GM18951 (cell line): ENCODE results near the gene ARPC1A.
"Not testable (repeated sequence)": the region's sequence is repeated elsewhere in the genome, so short reads cannot be mapped to it uniquely, and the experiment has no call there.

ENCODE experiments used
- POLR2A ChIP-seq: IDR thresholded peaks from 4 replicates; pipeline ENCODE4 v1.6.1; 2011; ENCODE audit warnings: mild to moderate bottlenecking; ENCODE audit not compliant: insufficient read length, insufficient read depth; ENCODE audit errors: extremely low read depth
- in situ Hi-C: fragments of 300-500 bp; cut with MboI; formaldehyde crosslinking; loops from one replicate; pipeline ENCODE4 v1.12.0; 2022; ENCODE audit warnings: low sequenced_read_pairs, mixed read lengths, inconsistent platforms; ENCODE audit not compliant: unreplicated experiment

ARPC1A gene

DNA sequence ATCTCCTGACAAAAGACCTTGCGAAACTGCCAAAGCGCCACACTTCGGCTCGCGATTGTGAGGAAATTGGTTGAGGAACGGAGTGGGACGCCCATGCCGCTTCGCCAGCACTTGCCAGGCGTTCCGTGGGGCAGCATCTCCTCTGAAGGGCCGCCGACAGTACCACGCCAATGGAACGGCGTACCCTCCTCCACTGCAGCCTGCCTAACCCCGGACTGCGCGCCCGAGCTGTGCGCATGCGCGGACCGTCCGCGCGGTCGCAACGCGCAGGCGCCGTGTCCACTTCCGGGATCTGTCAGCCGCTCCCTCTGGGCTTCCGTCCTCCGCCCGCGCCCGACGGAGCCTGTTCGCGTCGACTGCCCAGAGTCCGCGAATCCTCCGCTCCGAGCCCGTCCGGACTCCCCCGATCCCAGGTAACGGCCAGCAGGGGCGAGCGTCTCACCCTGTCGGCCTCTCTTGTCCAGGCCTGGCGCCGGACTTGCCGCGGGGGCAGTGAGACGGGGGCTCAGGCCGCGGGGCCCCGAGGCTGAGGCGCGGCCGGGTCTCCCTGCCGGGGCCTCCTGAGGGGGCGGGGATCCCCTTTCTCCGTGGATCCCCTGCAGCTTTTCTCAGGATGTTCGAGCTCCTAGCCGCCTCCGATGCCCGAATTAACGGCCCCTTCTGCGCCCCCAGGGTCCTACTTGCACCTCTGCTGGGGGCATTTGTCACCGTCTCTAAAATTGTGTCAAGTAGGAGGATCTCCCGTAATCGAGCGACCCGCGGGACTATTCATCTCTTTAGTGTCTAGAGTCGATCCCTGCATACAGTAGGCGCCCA is at the start of gene ARPC1A:
ARPC1A (plus strand) TSS at position 307 of the 816 bp plus-strand sequence. CDS start 7,456 bp downstream, outside the sequence.
- TF ChIP-seq POLR2A: peak; percentile 98
- in situ Hi-C loops: no loop called here

DNA sequence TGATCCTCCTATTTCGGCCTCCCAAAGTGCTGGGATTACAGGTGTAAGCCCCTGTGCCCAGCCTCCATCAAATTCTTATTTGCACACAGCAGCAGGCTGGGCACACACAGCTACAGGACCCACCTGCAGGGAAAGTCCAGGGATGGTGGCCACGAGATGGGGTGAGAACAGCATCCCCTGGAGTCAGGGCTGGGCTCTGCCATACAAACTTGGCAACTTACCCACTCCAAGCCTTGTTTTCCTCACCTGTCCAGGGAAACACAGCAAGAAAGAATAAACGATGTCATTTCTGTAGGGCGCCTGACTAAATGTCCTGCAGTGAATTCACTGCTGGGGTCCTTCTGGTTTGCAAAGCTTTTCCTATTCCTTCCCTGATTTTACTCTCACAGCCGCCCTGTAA is 47.5 kb upstream of the ARPC1A start:
- TF ChIP-seq POLR2A: no peak
- in situ Hi-C loops: no loop called here

DNA sequence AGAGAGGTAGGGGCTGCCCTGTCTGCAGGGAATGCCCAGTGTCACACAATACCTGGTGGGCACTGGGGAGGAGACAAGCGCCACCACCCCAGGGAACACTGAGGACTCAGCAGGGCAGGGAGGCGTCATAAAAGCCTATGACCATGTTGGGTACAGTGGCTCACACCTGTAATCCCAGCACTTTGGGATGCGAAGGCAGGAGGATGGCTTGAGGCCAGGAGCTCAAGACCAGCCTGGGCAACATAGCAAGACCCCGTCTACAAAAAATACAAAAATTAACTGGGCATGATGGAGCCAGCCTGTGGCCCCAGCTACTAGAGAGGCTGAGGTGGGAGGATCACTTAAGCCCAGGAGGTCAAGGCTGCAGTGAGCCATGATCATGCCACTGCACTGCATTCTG is 41.5 kb upstream of the ARPC1A start:
- in situ Hi-C loops: not testable (repeated sequence)

DNA sequence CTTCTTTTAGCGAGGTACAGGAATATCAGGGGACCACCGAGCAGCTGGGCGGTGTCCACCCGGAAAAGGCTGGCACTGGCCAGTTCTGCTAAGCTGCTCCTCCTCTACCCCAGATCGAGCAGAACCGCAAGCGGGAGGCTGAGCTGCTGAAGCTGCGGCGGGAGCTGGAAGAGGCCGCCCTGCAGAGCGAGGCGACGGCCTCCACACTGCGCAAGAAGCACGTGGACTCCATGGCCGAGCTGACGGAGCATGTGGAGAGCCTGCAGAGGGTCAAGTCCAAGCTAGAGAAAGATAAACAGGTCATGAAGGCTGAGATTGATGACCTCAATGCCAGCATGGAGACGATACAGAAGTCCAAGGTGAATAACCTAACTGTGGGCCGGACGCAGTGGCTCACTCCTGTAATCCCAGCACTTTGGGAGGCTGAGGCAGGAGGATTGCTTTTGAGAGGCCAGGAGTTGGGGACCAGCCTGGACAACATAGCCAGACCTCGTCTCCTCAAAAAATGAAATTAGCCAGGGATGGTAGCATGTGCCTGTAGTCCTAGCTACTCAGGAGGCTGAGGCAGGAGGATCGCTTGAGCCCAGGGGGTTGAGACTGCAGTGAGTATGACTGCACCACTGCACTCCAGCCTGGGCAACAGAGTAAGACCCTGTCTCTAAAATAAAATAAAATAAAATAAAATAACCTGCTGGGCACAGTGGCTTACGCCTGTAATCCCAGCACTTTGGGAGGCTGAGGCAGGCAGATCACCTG is 37.7 kb upstream of the ARPC1A start:
- in situ Hi-C loops: no loop called here
- no peak for TF ChIP-seq POLR2A

DNA sequence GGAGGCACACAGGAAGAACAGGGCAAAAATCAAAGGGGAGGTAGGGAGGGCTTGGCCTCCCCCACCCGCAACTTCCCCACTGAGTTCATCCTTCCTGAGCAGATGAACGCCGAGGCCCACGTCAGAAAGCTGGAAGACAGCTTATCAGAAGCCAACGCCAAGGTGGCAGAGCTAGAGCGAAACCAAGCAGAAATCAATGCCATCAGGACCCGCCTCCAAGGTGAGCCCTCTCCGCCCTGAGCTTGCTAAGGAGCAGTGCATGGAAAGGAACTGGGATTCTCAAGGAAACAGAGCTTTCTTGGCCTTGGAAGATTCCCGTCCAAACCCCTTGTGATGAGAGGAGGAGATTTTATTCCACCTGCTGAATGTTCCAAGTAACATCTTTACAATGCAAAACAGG is 36.5 kb upstream of the ARPC1A start:
- no peak for TF ChIP-seq POLR2A

DNA sequence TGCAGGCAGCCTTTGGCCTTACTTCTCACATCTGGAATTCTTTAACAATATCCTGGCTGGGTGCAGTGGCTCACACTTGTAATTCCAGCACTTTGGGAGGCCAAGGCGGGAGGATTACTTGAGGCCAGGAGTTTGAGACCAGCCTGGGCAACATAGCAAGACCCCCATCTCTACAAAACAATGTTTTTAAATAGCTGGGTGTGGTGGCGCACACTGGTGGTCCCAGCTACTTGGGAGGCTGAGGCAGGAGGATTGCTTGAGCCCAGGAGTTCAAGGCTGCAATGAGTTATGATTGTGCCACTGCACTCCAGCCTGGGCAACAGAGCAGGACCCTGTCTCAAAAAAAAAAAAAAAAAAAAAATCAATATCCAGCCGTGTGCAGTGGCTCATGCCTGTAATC is 35.5 kb upstream of the ARPC1A start:
- in situ Hi-C loops: not testable (repeated sequence)

More for the DNA sequence above, 36.5 kb upstream of the ARPC1A start:
- in situ Hi-C loops: no loop called here

DNA sequence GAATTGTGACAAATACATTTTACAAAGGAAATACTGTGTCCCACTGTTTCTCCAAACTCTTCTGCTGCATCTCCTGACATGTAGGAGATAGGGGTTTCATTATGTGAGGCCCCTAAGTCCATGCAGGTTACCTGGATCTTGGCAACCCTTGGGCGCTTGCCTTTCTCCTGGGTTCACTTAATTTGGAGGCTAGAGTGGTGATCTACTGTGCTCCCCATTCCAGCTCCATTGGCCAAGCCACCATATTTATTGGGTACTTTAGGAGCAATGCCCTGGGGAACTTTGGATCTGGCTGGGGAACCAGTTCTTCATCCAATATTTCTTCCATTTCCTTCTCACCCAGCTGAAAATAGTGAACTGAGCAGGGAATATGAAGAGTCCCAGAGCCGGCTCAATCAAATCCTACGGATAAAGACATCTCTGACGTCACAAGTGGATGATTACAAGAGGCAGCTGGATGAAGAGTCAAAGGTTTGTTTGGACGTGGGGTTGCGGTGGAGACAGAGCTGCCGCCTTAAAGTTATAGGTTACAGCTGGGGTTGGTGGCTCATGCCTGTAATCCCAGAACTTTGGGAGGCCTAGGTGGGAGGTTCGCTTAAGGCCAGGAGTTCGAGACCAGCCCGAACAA is 34.6 kb upstream of the ARPC1A start:
- in situ Hi-C loops: no loop called here
- no peak for TF ChIP-seq POLR2A

DNA sequence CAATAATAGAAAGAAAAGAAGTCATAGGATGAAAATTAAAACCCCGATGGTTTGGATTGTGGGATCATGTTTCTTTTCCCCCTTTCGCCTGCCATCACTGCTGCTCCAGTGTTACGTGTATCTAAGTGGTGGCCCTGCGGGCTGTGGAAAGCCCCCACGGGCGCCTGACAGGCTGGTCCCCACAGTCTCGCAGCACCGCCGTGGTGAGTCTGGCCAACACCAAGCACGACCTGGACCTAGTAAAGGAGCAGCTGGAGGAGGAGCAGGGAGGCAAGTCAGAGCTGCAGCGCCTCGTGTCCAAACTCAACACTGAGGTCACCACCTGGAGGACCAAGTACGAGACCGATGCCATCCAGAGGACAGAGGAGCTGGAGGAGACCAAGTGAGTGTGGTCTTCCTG is 33.6 kb upstream of the ARPC1A start:
- in situ Hi-C loops: no loop called here
- TF ChIP-seq POLR2A: no peak

DNA sequence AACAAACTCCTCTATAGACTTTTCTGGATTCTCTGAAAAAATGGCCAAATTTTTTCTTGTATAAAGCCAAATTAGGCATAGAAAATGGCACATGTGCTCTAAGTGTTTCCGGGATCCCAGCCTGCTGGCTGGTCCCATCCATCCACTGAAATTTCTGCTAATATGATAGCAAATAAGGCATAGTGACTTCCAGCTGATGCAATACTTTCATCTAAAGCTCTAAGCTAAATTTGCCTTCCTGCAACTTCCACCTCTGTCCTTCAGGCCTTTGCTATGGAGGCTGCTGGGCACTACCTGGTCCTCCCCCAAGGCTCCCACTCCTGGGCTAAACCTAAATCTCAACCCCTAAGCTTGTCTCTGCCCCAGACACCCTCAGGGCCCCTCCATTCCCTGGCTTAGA is 32.5 kb upstream of the ARPC1A start:
- in situ Hi-C loops: no loop called here
- TF ChIP-seq POLR2A: no peak

DNA sequence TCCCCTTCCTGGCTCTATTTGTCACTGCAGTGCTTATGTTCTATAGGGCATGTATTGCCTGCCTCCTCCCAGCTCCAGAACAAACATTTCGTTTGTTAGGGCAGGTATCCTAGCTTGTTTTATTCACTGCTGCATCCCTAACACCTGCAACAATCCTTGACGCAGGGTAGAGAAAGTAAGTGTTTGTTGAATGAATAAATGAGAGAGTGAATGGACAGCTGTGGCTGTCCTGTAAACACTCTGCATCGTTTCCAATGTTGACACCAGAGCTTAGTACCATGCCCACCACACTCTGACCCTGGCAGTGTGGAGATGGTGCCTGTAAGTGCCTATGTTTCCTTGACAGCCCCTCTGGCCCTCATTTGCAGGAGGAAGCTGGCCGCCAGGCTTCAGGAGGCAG is 32.0 kb upstream of the ARPC1A start:
- in situ Hi-C loops: no loop called here
- no peak for TF ChIP-seq POLR2A

DNA sequence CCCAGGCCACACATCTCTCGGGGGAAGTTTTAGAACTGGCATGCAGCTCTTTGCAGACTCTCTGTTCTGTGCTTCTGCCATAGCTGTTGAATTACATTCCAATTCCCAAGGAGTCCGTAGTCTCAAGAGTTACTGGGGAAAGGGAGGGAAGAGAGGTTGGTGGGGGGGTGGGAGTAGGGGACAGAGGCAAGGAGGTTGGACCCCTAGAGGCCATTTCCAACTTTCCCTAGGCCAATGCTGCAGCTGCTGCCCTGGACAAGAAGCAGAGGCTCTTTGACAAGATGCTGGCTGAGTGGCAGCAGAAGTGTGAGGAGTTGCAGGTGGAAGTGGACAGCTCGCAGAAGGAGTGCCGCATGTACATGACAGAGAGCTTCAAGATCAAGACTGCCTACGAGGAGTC is 29.2 kb upstream of the ARPC1A start:
- no peak for TF ChIP-seq POLR2A

DNA sequence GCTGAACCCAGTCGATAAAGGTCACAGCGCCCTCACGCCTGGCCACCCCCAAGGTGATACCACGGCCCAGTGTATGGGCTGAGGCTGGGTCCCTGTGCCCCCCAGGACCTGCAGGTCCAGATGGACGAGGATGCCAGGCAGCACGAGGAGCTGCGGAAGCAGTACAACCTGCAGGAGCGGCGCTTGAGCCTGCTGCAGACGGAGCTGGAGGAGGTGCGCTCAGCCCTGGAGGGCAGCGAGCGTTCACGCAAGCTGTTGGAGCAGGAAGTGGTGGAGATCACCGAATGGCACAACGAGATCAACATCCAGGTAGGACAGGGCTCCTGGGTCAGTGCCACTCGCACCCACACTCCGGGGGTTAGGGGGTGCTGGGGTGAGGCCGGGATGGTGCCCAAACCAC is 24.2 kb upstream of the ARPC1A start:
- TF ChIP-seq POLR2A: no peak
- in situ Hi-C loops: no loop called here

More for the DNA sequence above, 29.2 kb upstream of the ARPC1A start:
- in situ Hi-C loops: no loop called here

DNA sequence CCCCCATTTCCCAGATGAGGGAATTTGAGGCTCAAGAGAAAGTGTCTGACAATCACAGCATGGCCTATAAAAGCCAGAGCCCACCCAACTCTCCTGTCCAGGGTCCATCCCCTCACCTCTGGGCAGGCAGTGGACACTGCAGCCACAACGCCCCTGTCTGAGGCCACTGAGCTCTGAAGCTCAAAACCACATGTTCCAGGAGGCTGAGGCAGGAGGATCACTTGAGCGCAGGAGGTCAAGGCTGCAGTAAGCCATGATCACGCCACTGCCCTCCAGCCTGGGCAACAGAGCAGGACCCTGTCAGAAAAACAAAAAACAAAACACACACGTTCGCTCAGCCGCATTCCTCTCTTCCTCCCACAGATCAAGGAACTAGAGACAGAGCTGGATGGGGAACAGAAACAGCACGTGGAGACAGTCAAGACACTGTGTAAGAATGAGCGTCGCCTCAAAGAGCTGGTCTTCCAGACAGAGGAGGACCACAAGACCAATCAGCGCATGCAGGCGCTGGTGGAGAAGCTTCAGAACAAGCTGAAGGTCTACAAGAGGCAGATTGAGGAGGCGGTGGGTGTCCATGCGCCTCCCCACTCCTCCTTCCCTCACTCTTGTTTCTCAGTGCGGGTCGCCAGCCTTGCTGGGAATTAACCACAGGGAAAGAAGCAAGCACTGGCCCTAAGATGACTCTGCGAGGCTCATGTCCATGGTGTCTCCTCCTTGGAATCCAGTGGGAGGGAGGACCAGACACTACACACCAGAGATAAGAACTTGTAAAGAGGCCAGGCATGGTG is 20.0 kb upstream of the ARPC1A start:
- in situ Hi-C loops: loop anchor here (5.0 kb wide), 1 partner anchor 263 kb away; no protein-coding TSS in a partner anchor

More for the DNA sequence above, 20.0 kb upstream of the ARPC1A start:
- no peak for TF ChIP-seq POLR2A
